ENCODE data around the gene PODXL2.

Gene PODXL2

DNA sequence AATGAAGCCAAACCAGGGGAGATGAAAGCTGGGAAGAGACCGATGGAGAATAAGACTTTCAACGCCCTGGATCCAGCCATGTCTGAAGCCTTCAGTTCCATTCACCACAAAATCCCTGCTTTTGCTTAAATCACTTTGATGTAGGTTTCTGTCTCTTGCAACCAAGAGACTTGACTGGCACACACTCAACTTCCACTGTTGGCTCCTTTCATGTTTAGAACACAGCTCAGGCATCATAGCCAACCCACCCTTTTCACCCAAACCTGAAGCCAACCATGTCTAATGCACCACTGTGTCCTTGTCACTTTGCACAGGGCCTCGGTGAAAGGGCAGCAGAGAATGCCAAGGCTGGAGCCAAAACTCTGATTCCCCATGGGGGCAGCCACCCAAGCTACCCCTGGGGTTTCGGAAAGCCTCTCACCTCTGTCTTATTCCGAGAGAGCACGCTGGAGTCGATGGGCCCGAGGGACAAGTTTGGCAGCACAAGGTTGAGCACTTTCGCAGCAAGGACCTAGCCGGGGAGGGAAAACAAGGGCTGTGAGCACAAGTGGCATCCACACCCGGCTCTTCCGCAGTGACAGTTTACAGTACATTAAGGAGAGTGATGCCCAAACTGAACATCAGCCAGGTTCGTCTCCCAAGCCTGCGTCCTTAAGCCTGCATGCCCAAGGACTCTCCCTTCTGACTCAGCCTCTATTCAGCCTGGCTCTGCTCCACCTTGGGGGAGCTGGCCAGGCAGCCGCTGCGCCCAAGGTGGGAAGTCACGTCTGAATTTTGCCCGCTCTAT lies 81.4 kb downstream of the PODXL2 start:
- DNase-seq = no peak

DNA sequence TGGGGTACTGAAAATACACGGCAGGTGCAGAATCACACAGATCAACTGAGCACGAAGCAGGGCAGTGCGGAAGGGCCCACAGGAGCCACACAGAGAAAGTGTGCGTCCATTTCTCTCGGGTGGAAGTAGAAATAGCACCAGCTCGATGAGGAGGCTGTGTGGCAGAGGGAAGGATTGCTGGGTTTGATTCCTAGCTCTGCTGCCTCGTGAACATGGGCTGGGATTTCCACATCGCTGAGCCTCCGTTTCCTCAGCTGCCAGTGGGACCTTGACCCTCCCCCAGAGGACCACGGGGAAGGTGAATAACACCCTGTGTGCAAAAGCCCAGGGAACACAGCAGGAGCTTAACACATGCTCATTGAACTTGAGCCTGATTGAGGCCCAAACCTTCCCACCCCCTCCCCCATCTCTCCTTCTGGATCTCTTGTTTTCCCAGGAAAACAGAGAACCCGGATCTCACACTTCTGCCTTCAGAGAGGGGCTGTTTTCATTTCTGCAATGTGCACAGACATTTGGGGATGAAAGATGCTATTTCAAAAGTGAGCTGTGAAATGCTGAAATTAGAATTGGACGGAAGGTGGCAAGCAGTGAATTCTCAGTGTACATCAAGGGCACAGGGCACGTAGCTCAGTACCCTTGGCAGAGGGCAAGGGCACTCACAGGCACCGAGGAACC lies 82.2 kb downstream of the PODXL2 start:
- no peak for DNase-seq

DNA sequence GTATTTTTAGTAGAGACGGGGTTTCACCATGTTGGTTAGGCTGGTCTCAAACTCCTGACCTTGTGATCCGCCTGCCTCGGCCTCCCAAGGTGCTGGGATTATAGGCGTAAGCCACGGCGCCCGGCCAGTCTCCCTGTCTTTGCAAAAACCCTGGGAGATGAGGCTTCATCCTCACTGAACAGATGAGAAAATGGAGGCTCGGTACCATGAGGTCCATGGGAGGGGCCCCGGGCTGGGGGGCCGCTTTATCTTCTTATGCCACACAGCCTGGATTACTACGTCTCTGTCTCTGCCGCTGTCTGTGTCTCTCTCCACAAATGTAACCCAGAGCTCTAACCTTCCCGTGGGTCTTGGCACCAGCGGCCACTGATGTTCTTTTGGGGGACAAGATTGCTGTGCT lies 82.9 kb downstream of the PODXL2 start:
- DNase-seq = no peak

DNA sequence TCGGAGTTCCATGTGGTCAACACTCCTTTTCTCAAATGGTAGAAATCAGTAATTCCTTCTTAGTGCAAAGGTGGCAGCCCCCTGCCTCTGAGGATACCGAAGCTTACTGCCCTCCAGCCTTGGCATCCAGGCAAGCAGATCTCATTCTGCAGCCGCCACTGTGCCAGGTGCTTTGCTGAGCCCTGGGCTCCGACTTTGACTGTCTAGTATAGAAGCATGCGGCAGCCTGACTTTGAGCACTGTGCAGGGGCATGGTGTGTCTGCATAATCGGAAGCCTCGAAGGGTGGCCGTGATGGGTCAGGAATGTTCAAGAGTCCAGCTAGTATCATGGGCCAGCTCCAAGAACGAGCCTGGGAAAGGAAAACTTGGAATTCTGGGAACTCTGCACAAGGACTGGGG lies 83.5 kb downstream of the PODXL2 start:
- no peak for DNase-seq

DNA sequence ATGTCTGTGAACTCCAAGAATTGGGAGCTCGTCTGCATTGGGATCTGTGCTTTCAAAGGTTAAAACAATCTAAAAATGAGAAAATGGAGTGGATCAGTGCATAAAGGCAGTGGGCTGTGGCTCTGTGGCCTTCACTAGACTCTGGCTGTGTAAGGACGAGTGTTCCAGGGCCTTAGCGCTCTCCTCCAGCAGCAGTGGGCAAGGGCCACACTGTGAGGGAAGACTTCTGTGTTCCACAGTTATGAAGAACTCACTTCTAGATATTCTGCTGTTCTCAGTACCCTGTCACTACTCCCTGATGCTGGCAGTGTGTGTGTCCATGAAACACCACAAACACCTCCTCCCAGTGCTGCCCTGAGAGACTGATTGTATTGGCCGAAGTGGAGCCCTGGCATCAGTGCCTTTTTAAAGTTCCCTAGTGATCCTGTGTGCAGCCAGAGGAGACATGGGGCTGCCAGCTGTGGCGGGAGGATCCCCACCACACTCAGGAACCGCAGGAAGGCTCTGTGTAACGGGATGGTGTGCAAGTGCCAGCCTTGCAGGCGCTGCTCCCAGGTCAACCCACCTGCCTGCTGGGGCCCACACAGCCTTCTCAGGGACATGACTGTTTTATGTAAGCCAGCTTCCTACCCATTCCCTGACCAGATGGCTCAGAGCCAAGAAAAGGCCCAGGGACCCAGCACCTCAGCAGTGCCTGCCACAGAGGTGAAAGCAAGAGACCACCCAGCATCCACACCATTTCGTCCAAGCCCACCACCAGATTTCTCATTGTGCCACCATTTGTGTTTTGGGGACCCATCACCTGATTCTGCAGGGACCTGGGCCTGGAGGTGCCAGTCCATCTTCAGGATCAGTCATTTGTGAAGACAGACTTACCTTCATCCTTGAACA lies 84.1 kb downstream of the PODXL2 start:
- DNase-seq = no peak

DNA sequence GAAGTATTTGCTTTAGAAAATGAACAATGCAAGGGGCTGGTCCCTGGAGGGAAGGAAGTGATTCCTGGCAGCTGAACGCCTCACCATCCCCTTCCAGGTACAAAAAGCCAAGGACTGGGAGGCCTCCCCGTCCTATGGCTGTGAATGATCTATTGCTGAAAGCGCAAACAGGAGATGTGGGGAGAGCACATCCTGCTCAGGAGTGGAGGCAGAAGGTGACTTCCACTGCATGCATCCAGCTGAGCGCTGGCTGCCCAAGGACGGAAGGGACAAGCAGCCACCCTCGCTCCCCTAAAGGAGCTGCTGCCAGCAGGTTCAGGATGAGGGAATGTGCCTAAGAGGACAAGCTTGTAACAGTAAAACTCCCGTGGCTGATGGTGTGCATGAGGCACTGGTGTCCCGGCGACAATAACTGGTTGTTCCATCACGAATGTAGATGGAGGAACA lies 85.2 kb downstream of the PODXL2 start:
- DNase-seq = no peak

DNA sequence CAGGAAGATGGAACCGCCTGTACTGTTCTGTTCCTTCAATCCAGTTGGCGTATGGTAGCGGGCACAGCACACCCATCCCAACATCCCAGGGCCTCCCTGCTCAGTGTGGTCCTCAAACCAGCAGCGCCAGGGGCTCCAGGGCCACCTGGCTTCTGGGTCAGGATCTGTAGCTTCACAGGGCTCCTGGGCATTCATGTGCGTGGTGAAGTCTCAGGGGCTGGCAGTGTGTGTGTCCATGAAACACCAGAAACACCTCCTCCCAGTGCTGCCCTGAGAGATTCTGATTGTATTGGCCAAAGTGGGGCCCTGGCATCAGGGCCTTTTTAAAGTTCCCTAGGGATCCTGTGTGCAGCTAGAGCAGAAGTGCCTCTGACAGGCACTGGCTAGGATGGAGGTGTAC lies 85.9 kb downstream of the PODXL2 start:
- DNase-seq = no peak

DNA sequence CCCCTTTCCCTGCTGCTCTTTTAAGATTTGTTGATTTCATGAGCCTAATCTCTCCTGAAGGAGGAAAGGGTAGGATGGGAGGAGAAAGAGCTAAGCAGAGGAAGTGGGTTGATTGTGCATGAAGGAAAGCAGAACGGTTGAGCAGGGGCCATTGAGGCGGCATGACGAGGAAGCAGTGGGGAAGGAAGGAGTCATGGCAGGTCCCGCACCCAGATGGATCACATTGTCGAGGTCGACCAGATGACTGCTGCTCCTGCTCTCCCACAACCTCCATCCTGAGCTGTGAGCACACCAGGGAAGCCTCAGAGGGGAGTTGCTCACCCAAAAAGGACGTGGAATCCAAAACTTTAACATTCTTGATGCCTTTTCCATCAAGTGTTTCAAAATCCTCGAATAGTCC lies 86.5 kb downstream of the PODXL2 start:
- DNase-seq = no peak

DNA sequence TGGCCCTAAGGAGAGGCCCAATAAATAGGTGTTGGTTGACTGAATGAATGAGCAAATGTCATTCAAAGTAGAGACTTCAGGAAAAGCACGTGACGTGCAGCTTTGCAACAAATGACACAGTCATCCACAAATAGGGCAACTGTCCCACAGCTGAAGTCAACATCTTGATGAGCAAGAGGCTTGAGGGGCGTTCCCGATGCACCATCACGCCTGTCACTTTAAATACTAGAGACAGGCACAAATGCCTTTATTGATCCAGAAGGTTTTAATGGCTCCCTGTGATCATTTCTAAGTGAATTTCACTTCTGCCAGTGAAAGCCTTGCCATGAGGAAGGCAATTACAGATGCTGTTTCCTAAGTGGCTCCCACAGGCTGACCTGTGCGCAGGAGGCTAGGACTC lies 87.4 kb downstream of the PODXL2 start:
- no peak for DNase-seq

DNA sequence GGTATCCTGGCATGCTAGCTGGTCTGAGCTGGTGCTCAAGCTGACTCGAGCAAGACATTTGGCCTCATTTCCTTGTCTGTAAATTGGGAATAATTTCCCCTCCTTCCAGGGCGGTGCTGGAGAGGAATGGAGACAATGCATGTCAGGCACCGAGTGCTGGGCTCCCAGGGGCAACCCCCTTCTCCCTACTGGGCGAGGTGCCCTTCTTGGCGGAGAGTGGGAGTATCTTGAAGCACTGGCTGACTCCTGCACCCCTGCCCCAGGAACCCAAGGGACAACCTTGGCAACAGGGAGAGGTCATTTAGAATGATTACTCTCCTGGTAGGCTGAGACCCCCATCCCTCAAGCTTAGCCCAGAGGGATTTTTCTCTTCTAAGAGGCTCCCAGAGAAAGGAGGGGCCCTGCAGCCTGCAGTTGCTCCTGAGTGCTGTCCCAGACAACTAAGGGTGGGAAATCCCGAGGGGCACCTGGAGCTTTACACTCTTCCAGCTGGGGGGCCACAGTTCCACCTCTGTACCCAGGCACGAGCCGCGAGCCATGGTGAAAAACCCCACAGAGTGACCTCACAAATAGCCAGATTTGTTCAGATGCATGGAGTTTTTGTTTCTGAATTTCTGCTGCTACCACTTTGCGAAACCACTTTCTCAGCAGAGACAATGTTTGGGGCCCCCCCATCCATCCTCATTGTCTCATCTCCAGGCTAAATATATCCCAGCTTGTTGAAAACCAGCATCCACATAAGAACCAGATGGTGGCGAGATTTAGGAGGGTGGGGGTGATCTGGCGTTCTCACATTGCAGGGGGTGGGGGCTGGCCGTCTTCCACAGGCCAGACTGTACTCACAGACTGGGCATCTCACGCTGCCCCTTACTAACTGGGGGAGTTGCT lies 88.6 kb downstream of the PODXL2 start:
- DNase-seq = no peak

DNA sequence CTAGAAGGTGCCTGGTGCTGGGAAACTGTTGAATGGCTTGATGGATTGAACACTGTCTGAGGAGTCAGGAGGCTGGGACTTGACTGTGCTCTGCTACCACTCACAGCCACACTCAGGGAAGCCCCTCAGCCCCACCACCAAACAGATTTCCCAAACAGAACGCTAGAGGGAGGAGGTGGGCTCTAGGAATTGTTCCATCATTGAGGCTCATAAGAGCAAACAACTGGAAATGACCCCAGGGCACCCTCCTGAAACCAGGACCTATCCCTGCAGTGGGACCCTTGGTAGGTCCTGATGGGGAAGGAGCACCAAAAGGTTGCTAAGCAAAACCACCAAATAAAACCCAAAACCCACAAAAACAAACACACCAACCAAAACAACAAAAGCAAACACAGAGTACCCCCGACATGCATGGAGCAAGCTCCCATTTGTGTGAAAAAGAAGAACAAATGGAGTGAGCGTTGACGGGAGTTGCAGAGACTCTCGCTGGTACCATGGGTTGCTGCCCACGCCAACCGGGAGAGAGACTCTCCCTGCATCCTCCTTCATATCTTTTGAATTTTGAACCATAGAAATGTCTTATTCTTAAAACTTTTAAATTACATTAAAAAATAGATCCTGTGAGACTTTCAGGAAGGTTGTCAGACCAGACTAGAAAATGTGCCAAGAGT lies 89.4 kb downstream of the PODXL2 start:
- DNase-seq = no peak

DNA sequence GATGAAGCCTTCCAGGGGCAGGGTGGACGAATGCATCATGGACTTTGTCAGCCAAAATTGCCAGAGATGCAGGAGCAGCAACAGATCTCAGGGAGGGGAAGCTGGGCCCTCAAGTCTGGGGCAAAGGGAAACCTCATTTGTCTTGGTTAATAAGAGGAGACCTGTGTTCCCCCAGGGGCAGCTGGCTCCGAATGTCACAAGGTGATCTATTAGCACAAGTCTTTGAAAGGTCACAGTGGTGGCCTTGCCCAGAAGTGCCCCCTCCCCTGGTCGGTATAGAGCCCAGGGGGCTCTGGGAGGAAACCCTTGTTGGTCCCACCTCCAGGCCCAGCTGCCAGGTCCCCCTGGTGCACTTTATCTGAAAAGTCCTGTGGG lies 89.9 kb downstream of the PODXL2 start:
- DNase-seq = no peak

DNA sequence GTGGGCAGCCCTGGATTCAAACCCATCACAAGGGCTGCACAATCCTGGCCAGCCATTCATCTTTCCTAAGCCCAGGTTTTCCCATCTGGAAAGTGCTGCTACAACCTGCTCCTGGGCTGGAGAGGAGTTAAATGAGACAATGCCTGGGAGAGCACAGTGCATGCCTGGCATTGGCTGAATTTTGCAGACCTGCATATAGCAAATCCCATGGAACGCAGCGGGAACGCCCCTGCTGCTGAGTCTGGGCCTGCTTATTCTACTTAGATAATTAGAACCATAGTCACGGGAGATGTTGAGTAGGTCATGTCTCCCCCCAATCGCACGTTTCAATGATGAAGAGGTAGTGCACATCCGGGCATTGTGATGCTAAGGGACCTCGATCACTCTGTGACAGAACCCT lies 90.4 kb downstream of the PODXL2 start:
- no peak for DNase-seq

DNA sequence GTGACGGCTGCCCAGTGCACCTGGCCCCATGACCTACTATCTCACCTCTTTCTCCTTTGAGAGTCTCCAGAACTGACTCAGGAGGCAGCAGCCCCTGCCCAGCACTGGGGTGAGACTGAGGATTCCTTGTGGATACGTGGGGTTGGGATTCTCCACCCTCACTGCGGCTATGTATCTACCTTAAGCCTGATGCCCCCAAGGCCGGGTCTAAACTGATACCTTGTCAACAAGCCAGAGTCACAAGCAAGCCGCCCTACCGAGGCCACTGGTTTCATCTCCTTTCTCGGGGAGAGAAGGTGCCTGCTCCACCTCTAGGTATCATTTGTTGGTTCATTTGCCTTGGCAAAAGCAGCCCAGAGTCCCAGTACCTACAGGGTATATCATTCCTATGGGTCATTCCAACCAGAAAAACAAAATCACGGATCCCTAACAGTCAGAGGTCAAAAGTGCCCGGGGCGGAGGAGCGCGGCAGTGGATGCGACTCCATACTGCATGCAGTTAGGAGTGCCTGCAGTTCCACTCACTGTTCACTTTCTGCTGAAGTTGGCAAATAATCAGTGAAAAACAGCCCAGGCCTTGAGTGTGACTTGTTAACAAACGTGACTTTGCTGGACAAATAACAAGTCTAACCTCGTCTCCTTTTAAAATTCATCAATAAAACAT lies 91.3 kb downstream of the PODXL2 start:
- no peak for DNase-seq

DNA sequence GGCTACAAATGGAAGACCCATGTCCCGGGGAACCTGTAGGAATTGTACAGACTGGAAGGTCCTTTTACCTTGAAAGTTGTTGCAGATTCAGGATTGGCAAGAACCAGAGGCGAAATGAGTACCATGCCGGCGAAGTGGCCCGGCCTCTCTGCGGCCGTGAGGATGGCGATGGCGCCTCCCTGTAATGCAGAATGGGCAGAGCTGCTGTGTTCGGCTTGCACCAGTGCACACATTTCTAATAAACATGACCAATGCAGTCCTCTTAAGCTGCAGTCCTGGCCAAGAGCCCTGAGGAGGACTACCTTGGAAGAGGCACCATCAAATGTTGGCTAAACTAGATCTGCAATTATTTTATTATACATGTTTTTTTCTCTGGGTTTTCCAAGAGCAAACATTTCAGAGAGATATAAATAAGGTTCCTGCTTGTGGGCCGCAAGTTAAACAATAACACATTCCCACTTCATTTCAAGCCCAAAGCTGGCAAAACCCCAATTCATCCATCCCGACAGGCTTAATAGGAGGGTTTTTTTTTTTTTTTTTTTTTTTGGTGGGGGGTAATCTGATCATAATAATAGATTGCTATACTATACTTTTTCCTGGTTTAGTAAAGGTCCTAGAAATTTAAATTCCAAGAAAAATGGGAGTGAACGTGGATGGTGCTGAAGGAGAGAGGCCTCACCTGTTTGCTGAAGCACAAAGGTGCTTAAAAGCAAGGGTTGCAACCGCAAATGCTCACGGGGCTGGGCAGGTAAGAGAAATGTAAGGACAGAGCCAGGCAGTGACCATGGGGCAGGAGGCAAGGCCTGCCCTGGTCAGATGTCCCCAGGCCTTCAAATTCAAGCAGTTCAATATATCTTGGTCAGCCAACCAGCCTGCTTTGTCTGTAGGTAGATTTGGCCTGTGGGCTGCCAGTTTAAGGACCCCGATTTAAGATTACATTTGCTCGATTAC lies 92.3 kb downstream of the PODXL2 start:
- no peak for DNase-seq

DNA sequence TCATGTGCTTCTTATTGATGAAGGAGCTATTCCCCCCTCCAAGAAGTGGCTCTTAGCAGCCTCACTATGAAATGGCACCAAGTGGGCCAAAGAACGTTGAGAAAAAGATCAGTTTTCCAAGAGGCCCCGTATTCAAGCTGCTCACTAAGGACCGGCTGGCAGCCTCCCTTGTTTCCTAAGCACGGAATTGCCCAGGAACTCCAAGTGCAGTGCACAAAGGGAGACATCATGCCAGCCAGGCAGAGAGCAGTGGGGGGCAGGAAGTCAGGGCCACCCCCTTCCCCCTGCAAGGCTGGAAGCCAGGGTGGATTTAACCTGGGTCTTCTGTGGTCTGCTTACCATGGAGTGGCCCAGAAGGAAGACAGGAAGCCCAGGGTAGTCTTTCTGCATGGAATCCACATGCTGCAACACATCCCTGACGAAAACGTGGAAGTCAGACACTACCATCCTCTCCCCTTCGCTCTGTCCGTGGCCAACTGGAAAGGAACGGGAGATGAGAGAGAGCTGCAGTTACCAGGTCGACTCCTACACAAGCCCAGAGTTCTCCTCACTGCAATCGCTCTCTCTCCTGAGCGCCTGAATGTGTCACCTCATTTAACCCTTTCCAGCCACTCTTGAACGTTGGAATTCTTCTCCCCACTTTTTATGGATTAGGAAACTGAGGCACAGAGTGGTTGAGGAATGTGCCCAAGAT lies 93.3 kb downstream of the PODXL2 start:
- DNase-seq = no peak

Data from central memory CD4-positive, alpha-beta T cell (primary cell).